Measurements from ENCODE around the gene FASTKD1.
"Not testable (repeated sequence)": the region's sequence is repeated elsewhere in the genome, so short reads cannot be mapped to it uniquely, and the experiment has no call there.

The FASTKD1 gene

DNA sequence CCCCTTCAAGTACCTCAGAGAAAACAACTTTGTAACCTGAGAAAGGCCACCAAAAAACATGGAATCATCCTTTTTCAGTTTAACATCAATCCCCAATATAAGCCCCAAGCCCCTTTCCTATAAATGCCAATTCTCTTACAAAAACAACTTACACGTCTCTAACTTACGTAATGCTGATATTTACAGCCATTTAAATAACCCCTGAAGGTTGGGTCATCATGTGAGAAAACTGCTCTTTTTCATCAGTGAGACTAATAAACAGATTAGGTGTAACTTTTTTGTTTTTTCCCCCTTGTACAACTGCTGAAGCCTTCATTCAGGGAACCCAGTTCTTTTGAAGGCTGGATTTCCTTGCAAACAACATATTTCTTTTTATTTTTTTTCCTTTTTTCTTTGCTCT is 3.7 kb downstream of the FASTKD1 start:
- DNase-seq = no peak

DNA sequence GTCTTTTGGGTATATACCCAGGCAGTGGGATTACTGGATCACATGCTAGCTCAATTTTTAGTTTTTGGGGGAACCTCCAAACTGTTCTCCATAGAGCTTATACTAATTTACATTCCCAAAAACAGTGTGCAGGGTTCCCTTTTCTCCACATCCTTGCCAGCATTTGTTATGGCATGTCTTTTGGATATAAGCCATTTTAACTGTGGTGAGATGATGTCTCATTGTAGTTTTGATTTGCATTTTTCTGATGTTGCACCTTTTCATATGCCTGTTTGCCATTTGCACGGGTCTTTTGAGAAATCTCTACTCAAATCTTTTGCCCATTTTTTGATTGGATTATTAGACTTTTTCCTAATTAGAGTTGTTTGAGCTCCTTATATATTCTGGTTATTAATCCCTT is 8.0 kb downstream of the FASTKD1 start:
- DNase-seq = no peak

DNA sequence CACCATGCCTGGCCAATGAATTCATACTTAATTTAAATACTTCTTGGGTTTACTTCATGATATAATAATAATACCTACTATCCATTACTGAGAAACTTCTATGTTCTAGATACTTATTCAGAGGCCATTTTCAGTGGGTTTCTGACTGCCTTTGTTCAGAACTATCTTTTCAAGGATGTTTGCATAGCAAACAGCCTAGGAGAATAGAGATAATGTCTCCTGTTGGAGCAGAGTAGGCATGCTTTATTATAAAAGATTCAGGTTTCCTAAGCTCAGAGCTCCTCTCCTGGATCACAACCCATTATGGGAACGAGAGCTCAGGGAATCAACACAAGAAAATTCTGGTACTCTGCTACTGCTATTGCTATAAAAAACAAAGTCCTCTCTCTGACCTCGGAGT is 11.1 kb downstream of the FASTKD1 start:
- DNase-seq = no peak

DNA sequence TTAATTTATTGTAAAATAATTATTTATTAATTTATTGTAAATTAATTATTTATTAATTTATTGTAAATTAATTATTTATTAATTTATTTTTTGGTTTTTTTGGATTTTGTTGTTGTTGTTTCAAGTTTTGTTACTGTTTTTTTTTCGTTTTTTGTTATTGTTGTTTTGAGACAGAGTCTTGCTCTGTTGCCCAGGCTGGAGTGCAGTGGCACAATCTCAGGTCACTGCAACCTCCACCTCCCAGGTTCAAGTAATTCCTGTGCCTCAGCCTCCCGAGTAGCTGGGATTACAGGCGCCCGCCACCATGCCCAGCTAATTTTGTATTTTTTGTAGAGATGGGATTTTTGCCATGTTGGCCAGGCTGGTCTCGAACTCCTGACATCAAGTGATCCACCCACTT is 11.6 kb downstream of the FASTKD1 start:
- DNase-seq = not testable (repeated sequence)

DNA sequence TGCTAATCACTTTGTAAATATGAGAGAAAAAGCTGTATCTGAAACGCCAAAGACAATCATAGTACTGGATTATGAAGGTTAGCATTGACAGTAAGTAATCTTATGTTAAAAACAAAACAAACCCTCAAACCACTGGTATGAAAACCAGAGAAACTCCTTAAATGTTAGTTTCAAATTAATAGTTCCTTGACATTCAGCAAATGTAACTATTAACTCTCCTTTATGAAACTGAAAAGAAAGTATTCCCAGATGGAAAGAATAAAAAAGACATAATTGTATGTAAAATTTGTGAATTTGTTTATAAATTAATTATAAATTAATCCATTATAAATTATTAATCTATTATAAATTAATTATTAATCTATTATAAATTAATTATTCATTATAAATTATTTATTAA is 12.3 kb downstream of the FASTKD1 start:
- DNase-seq = no peak

DNA sequence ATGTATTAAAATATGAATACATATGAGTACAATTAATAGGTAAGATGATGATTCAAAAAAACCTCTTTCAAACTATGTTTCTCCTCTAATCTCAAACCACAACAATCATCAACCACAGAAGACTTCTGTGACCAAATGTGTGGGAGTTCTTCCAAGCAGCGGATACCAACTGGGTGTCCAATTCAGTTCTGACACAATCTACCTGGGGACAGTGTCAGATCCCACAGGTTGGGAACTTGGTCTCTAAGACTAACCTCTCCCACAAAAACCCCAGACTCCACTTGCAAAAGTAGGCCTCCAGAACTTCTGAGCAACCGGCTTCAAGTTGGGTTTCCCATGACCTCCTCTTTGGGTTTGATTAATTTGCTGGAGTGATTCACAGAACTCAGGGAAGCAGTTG is 26.9 kb downstream of the FASTKD1 start:
- no peak for DNase-seq

DNA sequence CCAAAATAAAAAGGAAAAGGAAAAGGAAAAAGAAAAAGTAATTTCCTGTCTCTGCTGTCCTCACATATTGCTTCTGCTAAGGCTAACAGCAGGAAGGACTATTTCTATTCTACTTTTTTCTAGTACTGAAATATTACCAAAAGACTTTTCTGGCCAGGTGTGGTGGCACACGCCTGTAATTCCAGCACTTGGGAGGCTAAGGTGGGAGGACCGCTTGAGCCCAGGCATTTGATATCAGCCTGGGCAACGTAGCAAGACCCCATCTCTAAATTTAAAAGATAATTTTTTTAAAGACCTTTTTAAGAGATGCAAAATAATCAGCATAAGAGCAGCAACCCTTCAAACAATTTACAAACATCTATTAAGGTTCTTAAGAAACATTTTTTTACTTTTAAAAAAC is 31.2 kb downstream of the FASTKD1 start:
- DNase-seq = no peak

DNA sequence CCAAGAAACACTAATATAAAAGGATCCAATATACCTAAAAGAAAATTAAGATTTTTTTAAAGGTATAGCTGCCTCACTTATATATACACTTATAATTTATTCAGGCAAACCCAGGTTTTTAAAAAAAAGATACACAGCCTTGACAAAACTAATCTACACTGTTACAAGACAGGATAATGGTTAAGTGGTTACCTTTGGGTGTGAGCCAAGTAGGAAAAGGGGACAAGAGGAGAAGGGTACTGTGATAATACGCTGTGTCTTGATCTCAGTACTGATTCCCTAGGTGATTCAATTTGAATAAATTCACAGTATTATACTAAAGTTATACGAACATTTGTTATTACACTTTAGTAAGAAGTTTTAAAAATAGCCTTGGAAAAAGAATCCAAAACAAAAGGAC is 33.5 kb downstream of the FASTKD1 start:
- peak; percentile 32 for DNase-seq

DNA sequence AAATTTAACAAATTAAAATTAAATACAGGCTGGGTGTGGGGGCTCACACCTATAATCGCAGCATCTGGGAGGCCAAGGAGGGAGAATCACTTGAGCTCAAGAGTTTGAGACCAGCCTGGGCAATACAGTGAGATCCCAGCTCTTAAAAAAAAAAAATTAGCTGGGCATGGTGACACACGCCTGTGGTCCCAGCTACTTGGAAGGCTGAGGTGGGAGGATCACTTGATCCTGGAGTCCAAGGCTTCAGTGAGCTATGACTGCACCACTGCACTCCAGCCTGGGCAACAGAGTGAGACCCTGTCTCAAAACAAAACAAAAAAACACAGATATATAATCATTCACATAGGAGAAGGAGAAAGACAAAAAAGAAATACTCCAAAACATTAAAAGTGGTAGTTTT is 34.2 kb downstream of the FASTKD1 start:
- not testable (repeated sequence) for DNase-seq

DNA sequence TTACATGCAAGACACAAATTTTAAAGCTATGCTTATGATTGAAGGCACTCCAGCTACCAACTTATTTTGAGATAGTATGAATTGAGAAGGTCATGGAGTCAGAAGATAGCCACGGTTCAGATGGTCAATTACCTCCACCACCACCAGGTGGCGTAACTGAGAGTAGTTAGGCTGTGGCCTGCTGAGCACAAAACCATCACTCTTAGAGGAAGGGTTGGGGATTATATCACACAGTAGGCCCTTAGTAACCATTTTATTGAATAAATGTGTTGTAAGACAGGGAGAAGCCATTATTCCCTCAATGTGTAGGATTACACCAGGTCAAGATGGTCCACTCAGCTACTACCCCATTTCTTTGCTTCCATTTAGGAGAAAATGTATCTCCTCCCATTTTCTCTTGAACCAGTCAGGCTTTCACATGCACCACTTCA is 45.4 kb downstream of the FASTKD1 start:
- DNase-seq = peak; percentile 49

DNA sequence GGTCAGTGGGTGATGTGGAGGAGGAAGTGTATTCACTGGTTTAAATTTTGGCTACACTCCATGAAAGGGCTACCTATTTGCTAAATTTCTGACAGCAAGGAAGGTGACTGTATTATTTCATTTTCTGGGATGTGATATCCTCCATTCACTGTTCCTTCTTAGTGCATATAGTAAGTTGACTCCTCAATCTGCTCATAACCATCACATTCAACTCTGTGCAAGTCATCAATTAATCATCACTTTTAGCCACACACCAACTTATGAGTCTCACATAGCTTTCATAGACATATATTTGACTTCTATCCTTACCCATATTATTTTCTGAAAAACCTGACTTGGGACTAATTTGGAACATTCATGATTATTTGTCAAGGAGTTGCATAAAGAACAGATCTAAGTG is 47.2 kb downstream of the FASTKD1 start:
- no peak for DNase-seq

DNA sequence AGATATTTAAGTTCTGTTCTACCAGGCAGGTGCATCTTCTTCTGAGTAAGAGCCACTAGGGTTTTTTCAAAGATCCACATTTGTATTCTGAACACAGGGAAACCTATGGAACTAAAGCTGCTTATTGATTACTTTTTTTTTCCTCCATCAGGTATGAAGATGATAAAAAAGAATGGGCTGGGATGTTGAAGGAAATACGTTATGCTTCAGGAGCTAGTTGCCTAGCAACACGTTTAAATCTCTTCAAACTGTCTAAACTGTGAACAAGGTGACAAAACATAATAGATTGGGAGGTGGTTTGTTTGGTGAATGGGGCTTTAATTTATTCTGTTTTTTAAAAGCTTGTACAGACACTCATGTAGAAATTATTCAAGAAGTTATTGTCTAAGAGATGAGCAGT is 48.2 kb downstream of the FASTKD1 start:
- DNase-seq = peak; percentile 10

DNA sequence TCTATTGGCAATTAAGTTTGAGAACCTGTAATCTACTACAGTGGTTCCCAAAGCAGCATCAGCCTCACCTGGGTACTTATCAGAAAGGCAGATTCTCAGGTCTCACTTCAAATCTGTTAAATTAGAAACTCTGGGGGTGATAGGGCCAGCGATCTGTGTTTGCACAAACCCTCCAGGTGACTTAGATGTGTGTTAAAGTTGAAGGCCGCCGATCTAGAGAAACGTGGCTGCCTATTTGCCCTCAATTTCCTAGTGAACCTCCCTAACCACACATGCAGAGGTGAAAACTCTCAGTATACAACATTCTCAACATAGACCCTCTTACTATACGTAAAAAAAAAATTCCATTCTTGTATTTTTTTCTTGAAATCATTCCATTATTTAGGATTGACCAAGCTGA is 50.0 kb downstream of the FASTKD1 start:
- no peak for DNase-seq

DNA sequence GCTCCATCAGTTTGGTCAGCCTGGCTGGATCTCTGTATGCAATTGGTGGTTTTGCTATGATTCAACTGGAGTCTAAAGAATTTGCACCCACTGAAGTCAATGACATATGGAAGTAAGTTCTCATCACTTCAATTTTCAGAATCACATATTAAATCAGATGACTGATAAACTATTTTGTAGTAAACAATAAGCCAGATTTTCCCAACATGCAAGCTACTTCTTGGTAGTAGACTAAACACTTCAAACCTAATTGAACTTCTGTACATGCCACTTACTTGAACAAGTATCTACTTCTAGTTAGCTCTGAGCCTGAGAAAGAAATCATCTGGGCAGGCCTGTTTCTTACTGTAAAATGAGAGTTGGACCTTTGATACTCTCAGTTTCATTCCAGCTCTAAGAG is 52.8 kb downstream of the FASTKD1 start:
- DNase-seq = no peak

DNA sequence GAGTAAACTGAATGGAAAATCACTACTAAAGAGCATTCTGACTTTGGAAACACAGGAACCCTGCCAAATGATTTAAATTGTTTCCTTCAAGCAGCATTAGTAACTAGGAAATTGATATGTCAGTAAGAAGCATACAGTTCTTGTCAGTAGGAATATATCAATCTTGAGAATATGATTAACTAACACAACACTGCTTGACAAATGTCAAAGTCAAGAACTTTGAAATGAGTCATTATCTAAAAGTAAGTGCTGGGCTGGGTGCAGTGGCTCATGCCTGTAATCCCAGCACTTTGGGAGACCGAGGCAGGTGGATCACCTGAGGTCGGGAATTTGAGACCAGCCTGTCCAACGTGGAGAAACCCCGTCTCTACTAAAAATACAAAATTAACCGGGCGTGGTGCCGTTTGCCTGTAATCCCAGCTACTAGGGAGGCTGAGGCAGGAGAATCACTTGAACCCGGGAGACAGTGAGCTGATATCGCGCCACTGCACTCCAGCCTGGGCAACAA is 57.1 kb downstream of the FASTKD1 start:
- not testable (repeated sequence) for DNase-seq

DNA sequence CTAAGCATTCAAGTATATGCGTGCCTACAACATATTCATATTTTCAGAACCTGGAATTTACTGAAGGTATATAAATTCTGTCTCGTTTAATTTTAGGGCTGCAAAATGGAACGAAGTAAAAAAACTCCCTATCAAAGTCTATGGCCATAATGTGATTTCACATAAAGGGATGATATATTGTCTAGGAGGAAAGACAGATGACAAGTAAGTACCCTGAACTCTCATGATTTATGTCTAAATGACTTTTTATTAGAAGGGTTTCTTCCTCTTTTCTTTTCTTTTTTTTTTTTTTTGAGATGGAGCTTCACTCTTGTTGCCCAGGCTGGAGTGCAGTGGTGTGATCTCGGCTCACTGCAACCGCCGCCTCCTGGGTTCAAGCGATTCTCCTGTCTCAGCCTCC is 58.9 kb downstream of the FASTKD1 start:
- DNase-seq = not testable (repeated sequence)

DNA sequence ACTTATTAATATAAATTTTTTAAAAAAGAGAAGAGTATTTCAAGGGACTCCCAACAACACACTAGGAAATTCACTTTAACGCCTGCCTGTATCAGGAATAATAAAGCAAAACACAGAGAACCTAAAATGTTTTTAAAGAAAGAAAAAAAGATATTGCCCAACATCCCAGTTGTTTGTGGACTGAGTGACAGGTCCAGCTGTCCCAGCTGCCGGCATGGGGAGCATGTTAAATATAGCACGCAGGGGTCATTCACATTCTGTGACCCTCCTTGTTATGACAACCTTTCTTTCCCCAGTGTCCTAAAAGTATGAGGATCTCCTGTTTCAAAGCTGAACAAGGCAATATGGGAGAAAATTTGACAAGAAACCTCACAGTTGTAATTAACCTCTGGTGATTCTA is 59.7 kb downstream of the FASTKD1 start:
- DNase-seq = no peak

DNA sequence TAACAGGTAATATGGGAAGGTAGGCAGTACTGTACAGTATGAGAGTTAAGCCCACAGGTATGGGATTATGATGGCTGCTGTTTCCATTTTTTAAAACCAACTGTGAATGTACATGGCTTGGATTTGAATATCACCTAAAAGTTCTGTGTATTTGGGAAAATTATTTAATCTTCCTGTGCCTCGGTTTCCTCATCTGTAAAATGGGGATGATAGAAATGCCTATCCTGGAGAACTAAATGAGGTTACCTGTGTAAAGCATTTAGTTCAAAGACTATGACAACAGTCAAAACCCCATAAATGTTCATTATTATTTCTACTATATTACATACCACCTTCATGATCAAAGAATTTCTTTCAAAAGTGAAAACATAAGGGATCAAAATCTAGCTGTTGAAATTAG is 60.6 kb downstream of the FASTKD1 start:
- no peak for DNase-seq

DNA sequence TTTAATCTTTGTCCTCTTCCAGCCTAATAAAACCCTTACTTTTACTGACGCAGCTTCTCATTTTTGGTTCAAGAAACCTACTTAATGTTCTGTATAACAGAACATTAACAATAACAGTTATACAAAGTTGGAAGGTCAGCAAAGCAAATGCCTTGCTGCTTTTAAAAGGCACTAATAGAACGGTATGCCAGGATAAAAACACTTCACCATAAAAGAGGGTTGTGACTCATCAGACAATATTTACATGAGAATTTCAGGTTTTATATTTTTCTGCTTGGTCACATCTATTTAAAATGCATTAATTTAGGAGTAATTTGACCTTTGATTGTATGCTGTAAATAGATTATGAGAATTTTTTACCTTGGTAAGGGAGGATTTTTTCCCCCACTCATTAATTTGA is 61.1 kb downstream of the FASTKD1 start:
- peak; percentile 43 for DNase-seq

DNA sequence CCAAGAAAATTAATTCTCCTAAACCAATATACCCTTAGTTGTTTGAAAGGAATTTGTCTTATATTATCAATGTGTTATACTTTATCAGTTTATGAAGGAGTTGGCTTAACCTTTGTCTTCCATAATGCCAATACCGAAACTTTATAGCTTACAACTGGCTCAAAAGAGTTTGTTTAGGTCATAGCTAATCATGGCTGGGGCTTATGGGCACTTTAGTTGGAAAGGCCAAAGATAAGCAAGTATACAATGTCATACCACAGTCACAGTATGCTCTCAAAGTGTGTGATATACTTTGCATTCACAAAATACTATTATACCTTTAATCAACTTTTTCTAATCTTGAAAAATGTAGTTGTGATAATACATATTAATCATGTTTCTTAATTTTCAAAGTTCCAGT is 61.8 kb downstream of the FASTKD1 start:
- DNase-seq = no peak

DNA sequence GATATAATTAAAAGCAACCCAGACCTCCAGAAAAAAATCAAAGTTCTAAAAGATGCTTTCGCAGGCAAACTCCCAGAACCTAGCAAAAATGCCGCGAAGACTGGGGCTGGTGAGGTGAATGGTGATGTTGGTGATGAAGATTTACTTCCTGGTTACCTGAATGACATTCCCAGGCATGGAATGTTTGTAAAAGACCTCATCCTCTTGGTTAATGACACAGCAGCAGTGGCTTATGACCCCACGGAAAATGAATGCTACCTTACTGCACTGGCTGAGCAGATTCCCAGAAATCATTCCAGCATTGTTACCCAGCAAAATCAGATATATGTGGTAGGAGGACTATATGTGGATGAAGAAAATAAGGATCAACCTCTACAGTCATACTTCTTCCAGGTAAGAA is 63.2 kb downstream of the FASTKD1 start:
- DNase-seq = peak; percentile 42

DNA sequence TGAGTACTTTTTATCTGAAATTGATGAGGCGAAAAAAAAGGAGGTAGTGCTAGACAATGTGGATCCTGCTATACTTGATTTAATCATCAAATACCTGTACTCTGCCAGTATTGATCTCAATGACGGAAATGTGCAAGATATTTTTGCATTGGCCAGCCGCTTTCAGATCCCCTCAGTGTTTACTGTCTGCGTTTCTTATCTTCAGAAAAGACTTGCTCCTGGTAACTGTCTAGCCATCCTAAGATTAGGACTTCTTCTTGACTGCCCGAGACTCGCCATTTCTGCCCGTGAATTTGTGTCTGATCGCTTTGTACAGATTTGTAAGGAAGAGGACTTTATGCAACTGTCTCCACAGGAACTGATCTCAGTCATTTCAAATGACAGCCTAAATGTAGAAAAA is 63.7 kb downstream of the FASTKD1 start:
- DNase-seq = no peak

DNA sequence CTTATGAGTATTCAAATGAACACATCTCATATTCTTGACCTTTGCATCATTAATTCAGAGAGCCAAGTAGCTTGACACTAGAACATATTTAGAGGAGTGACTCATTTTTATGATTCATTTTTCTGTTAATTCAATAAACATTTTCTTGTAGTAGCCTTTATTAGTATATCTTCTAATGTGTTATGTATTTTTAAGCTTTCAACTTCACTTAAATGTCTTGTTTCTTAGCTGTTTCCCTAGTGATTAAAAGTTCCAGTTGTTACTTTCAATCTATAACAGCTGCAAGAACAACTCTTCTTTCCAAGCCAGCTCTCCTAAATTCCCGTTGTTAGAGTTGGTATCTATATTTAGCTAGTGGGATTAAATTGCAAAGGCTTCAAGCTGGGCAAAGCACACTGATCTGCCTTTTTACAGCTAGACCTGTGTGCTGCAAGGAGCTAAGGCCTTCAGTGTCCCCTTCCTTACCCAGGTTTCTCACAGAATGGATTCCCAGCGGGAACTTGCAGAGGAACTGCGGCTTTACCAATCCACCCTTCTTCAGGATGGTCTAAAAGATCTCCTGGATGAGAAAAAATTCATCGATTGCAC is 64.3 kb downstream of the FASTKD1 start, which contains the start of gene KLHL41:
TSS of gene KLHL41 (plus strand) at position 405 of the 588 bp plus-strand sequence. CDS start at position 482, 77 bp downstream.
- peak; percentile 5 for DNase-seq

DNA sequence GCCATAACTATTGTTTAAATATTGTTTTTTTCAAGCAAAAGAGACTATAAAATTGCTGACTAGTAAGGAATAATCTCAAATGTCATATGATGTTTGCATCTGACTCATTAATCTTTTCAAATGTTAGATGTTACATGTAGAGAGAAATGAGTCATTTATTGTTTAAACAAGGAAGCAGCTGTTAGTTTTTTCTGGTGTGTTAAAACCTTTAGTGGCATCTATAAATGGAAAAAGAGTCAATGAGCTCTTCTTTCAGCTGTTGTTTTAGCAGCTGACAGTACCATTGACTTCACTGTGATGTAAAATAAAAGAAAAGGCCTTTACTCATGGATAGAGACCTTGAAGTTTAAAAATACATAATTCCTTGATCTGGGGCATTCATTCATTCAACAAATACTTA is 66.0 kb downstream of the FASTKD1 start:
- peak; percentile 94 for DNase-seq

DNA sequence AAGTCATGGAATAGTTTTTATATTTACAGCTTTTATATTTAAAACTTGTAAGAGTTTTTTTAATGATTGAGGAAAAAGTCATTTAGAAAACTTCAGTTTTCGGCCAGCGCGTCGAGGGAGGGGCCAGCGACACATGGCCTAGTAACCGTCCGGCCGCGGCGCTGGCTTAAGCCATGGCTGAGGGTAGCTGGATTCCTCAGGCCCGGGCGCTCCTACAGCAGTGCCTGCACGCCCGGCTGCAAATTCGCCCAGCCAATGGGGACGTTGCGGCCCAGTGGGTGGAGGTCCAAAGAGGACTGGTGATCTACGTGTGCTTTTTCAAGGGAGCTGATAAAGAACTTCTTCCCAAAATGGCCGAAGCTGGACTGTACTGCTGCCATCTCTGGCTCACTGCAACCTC is 69.0 kb downstream of the FASTKD1 start:
- DNase-seq = no peak

Data from NCI-H2029 (cell line).